ENCODE data around the gene TGFBR1.
"Not testable (repeated sequence)": the region's sequence is repeated elsewhere in the genome, so short reads cannot be mapped to it uniquely, and the experiment has no call there.

Gene TGFBR1

DNA sequence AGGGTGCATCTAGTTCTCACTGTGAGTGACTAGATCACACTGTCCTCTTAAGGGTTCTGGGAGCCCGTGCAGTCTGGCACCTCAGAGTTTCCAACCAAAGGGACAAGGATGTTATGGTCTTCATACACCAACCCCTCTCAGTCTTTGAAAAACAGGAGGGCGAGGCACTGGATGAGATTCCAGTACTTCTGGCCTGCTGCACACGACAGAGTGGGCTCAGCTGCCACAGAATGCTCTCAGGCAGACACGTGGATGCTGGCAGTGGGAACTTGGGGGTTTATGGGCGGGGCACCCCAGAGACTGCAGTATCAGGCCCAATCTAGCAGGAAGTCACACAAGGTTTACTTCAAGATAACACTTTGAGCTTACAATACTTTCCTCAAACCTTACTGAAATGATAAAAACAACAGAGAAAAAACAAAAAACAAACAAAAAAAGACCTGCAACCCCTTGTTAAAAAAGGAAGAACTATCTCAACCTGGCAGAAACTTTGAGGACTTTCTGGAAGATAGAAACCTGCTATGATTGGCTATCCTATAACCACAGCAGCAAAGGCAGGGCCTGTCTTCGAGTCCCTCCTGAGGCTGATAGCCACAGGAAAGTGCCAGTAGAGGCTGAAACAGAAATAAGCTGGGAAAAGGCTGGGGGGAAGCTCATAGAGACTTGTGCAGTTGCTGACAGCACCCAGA is 28.3 kb upstream of the TGFBR1 start:
- DNase-seq, result no peak

DNA sequence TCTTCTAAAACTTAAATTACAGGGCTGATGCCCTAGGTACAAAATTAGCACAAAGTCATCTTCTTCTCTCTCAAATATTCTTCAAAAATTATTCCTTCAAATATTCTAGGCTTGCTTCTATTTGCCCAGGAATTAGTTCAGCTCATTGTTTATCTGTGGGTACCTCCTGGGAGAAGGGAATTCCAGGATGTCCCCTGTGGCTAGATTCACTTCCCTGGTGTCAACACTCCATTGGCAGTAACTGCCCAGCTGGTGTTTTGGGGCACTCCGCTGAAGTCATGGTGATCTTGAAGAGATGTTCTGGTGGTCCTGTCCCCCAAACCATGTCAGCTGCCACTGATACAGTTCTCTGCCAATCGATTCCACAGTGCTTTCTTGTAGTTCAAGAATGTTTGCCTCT is 26.2 kb upstream of the TGFBR1 start:
- DNase-seq, result no peak

DNA sequence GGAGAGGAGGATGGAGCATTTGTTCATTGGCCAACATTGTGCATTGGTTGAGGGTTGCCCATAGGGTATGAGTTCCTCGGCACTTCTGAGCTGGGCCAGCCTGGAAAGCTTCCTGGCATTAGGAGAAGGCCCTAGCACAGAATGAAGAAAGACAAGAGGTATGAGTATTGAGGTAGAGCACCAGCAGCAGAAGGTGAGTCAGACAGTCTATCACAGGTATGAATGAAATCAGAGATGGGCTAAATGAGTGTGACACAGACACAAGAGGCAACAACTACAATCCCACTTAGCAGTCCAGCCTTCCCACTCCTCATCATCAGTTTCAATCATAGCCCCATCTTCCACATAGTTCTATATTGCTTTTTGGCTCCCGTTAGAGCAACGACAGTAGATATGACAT is 25.4 kb upstream of the TGFBR1 start:
- DNase-seq, result no peak

DNA sequence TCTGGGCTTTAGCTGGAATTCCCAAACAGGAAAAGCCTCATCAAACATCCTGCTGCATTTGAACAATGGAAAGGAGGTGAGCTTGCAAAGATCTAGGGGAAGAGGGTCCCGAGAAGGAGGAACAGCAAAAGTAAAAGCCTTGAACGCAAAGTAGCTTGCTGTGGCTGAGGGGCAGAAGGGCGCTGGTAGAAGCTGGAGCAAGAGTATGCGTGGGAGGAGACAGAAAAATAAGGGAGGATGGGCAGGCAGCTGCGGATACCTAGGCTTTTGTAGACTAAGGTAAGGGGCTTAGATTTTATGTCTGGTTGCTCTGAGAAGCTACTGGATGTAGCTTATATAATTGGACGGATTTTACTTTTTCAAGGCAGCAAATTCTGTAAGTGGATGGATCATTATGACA is 21.9 kb upstream of the TGFBR1 start:
- DNase-seq, result no peak

DNA sequence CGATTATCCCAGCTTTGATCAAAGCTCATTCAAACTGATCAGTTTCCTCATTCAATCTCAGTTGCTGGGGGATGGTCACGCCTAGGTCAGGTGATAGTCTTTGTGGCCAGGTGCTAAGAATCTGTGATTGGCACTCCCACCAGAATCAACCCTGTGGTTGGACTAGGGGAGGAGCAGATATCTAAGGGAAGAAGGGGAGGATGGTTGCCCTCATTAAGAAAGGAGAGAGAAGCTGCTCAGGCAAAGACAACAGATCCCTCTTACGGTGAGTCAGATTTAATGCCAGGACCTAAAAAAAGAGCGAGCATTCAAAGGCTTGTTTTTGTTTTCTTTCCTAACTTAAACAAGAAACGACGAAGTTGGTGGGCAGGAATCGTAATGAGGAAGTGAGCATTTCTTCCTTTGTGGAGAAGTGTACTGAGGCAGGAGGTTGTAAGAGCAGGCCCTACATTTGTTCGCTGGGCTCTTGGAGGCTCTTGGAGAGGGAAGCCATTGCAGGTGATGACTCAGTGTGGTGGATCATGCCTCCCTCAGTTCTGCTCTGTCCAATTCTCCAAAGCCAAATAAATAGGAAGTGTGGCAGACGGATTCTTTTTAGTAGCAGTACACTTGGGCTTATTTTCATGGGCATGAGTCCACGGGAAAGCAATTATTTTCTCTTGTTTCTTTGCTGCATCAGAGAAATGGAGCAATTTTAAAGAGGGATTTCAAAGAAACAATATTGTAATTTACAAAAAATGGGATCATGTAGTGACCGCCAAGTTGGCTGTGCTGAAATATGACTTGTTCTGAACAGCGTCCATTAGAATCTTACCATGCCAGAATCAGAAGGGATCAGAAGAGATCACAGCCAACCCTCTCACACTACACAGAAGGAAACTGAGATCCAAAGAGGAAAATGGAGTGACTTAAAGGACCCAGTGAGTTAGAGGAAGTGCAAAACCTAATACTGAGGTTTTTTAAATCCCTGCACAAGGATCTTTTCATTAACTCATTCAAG is 18.7 kb upstream of the TGFBR1 start:
- no peak for DNase-seq

DNA sequence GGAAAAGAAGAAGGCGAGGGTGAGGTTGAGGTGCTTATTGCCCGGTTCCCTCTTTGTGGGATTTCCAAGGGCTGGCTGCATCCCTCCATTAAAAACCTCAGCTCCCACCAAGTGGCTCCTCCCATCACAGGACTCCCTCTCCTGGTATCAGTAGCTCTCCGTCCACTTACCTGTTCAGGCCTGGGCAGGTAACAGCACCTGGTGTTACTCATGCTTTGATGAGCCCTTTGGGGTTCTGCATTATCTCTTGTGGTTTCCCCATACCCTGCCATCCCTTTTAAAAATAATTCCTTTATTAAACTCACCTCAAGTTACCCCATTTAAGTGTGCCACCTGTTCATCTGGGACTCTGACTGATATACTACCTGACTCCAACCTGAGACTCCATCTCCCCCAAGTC is 17.5 kb upstream of the TGFBR1 start:
- DNase-seq, result no peak

DNA sequence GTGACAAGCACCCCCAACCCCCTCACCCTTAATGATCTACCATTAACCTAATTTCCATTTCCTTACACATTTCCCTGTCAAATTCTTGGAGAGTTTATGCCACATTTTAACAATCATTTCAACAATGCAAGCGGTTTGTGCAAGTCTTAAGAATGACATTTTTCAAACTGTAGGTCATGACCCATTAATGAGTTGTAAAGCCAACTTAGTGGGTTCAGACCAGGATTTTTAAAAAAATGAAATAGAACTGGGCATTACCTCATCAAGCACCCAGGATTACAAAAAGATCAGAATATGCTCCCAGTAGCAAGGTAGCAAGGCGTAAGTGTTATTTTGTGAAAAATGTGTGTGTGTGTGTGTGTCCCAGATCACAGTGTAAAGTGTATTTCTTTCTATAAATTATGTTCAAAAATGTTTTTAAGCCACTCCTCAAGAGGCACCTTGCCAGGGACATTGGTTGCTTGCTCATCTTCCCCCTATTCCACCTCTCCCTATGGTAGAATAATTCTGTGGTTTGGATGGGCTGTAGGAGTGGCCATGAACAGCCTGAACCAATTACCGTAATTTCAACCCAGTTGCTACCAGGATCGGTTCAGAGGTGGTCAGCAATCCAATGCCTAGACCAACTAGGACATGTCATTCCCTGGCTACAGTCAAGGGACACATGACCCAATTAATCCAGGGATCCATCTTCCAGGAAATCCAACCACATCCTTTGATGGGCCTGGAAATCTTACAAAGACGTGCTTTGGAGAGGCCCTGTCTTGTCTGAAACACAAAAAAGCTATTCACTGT is 14.4 kb upstream of the TGFBR1 start:
- DNase-seq, result no peak

DNA sequence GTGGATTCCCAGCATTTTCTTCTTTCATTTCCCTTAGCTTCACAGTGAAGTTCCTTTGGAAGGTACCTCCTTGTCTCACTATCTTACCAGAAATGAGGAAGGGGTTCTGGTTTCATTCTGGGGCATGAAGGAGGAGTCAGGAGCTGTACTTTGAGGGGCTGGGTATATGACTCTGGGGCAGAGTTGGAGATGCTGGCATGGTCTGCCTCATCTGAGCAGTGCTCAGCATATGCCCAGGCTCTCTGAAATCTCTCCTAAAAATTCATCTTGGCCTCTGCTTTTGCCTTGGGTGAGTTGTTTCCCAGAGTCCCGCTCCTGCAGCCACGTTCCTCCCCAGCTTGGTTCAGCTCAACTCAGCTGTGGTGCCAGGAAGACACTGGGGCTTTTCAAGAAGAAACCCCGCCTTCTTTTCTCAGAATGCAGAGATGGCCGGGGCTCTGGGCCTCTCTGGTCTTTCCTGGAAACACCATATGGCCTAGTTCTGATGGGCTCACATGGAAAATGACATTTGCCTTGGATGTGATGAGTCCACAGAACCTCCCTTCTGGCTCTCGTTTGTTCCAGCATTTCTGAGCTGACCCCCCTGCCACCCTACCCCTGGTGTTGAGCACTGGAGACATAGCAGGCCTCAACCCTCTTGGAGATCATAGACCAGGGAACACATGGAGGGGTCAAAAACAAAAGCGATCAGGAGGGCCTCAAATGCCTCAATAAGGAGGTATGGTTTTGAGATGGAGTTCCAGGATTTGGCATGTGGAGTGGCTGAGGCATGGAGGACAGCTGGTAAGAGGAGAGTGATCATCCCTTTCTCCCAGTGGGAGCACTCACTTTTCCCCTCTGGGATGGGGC is 12.0 kb upstream of the TGFBR1 start:
- no peak for DNase-seq

DNA sequence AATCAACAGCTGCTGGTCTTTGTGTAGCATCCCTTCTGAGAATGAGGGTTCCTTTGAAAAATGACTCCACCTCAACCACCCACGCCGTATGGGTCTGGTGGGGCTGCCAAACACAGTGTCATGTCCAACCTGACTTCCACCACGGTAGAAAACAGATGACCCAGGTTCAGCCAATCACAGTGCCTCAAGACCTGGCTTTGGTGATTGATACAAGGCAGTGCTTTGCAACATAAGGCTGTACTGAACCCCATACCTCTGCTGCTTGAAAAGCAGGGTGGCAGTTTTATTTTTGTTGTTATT is 11.5 kb upstream of the TGFBR1 start:
- no peak for DNase-seq

DNA sequence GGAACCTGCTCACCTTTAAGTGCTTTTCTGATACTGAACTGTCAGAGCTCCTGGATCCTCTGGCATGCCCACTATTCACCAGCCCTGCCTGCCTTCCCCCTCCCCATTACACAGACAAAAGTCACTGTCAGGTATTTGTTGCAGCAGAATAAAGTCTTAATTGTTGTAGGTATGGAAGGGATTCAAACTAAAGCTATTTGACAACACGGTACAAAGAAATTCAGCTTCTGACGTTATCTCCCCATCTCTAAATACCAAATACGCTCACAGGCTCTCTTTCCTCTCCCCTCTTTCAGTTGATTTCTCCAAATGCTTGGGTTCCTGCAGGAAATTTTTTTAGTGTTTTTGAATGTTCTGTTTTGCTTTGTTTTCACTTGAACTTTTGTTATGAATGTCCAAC is 9.3 kb upstream of the TGFBR1 start:
- DNase-seq, result no peak

DNA sequence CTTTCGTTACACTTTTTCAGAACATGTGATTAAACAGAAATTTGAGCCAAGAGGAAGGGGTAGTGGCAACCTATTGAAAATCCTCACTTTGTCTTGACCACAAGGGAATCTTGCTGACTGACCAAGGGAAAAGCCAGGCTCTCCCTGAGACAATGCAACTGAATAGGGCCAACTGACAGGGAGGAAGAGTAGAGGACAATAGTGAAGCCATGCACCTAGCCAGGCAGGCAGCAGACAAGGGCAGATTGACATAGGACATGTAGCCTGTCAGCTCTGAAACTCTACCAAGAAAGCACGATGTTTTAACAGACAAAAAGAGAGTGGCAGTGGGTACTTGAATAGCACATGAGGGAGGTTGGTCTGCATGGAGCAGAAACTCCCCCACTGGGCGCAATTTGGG is 8.5 kb upstream of the TGFBR1 start:
- no peak for DNase-seq

DNA sequence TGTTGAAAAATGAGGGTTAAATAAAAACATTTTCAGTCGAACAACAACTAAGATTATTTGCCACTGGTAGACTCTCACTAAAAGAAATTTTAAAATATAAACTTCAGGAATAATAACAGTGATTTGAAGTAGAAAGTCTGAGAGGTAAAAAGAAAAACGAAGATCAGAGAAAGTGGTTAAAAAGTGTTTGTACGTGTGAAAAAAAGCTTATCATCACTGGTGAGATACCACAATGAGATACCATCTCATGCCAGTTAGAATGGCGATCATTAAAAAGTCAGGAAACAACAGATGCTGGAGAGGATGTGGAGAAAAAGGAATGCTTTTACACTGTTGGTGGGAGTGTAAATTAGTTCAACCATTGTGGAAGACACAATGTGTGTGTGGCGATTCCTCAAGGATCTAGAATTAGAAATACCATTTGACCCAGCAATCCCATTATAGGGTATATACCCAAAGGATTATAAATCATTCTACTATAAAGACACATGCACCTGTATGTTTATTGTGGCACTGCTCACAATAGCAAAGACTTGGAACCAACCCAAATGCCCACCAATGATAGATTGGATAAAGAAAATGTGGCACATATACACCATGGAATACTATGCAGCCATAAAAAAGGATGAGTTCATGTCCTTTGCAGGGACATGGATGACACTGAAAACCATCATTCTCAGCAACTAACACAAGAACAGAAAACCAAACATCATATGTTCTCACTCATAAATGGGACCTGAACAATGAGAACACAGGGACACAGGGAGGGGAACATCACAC is 4.9 kb upstream of the TGFBR1 start:
- DNase-seq, result not testable (repeated sequence)

DNA sequence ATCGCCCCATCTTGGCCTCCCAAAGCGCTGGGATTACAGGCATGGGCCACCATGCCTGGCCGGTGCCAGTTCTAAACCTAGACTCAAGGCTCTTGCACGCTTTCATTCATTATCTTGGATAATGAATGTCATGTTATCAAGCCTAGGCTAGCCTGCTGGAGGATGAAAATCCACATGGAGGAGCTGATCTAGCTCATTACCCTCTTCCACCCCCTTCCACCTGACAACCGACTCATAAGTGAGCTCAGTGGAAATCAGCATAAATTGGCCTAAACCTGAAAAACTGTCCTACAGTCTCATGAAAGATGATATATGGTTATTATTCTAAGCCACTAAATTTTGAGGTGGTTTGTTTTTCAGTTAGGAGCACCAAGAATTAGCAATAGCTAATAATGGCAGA is 3.6 kb upstream of the TGFBR1 start:
- DNase-seq, result no peak

DNA sequence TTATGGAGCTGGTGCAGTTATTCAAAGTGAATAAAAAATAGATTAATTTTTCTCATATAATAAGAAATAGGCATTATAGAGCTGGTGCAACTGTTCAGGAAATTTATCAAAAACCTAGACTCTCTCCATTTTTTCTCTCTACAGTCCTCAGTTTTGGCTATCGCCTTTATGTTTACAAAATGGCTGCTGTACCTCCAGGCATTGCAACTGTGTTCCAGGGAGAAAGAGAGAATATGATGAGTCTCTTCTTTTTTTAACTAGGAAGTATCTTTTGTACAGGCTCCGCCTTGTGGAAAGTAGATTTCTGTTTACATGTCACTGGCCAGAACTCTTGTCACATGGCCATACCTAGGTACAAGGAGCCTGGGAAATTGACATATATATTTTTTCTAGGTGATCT is 3.1 kb upstream of the TGFBR1 start:
- no peak for DNase-seq

DNA sequence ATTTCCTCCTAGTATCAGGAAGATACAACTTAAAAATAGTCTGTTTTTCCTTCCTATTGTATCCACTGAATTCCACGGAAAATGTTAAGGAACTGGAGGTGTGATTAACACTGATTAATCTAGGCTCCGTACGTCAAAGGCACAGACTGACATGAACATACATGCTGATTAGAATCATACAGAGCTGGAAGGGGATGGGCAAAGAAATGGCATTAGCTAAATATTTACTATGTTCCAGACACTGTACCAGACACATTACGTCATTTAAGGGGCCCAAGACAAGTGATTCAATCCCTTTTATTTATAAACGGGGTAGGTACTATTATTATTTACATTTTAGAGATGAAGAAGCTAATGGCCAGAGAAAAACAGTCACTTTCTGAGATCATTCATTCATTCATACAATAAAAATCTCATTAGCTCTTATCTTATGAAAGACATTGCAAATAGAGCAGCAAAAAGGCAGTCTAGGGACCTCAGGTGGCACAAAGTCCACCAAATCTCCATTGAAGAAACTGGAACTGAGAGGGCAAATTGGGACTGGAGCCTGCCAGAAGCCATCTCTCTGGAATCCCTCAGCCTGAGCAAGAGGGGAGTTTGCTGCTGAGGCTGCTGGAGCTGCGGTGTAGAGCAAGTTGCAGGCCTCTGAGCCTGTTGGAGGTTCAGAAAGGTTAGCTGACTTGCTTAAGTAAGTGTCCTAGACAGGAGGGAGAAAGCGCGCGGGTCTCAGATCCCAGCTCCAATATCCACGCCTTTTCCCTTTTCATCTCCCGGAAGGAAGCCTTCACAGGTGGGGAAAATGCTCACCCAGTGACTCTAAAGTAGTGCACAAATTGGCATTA is 1.6 kb upstream of the TGFBR1 start:
- no peak for DNase-seq

DNA sequence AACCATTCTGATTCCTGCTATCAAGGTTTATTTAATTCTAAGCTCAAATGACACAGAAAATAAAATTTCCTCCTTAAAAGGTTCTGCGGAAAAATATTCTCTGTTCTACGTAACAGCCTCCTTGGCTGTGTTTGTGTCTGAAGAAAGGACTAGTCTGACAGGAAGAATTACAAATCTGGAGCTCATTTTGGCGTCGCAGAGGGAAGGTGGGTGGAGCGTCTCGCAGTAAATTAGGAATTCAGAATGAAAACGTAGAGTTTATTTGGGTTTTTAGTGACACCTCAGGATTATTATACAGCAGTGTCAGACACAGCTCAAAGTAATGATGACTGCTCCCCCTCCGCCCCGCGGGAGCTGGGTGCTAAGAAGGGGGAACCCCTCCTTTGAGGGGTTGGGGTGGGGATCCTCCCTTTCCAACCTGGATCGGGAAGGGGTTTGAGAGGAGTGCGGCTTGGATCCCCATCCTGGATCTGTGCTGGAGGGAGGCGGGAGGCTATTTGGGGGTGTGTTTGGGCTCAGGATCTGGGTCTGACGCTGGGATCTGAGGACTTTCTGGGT is 933 bp upstream of the TGFBR1 start:
- no peak for DNase-seq

DNA sequence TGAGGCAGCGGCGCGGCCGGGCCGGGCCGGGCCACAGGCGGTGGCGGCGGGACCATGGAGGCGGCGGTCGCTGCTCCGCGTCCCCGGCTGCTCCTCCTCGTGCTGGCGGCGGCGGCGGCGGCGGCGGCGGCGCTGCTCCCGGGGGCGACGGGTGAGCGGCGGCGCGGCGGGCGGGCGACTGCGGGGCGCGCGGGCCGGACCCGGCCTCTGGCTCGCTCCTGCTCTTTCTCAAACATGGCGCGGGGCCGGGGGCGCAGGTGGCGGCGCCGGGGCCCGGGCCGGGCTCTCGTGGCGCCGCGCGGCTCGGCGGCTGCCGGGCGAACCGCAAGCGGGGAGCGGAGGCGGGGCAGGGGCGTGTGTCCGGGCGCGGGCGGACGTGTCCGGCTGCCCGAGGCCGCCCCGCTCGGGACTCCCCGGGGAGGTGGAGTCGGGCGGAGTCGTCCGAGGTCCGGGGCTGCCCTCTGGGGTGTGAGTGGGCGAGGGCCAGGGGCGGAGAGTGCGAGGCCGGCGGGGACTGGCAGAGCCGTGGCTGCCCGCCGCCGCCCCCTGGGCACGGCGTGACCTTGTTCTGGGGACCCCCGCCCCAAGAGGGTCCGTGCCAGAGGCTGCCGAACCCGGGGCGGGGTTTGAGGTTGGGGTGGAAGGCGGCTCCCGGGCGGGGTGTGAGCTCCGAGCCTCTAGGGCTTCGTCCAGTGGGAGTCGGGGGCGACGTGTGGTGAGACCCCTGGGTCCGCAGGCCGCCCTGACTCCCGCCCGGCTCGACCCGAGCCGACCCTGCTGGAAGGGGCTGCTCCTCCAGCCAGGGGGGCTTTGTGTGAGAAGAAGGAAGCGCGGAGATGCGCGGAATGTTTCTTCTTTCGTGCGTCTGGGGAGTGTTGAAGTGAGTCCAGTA is 485 bp downstream of the TGFBR1 start:
- DNase-seq, result no peak

DNA sequence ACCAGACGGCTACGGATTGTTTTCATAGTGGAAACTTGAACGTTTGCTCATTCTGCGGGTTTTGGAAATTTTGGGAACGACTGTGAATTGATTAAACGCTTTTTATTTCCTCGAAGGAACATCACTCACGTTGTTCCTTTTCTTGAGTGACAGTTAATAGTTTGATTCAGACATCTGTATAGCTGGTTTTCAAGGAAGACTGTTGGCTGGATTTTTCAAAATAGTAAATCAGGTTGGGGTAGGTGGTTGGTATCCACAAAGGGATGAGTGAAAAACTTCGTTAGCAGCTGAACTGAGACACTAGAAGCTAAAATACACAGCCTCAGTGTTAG is 1.1 kb downstream of the TGFBR1 start:
- no peak for DNase-seq

DNA sequence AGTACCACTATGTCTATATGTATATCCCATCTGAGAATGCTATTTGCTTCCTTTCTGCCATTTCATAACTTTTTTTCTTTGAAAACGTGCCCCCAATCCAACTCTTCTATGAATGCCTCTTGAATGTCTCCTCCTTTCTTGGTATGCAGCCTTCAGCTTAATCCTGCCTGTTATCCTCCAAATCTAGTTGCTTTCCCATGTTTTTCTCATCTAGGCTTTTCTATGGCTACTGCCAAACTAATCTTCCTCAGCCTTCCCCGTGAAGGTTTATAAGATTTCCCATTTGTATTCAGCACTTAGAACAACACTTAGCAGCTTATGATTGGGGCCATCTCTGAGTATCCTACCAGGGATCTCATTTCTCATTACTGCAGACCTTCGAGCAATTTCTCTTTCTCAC is 2.5 kb downstream of the TGFBR1 start:
- no peak for DNase-seq

DNA sequence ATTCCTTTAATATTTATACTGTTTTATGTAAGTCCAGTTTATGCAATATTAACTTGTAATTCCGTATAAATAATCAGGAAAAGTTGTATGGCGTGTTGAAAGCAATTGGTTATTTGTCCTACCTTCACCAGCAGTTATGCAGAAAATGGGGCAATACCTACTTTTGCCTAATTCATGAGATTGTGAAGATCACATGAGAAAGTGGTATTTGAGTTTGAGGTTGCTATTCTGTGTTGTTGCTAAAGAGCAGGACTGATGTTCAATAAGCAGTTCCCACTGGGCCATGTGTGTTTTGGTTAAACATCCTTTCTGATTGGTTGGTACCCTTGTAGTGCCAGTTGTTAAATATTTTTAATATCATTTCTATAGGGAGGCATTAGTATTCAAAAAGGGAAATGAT is 3.2 kb downstream of the TGFBR1 start:
- DNase-seq, result no peak
